SK-N-SH (cell line): ENCODE results near the gene TGOLN2. TPM values are rescaled to one million over a fixed set of nuclear protein-coding genes. Genes with fewer than 3 reads are reported as not detected.

Experiments used
- CTCF ChIA-PET: fragments of 300-600, 350-600 bp; formaldehyde crosslinking; extraction: SDS; loops from one replicate; lab custom pipeline; 2021; lab: Yijun Ruan, JAX
- POLR2A ChIA-PET: fragments of 350-600 bp; sonication (Branson Sonifier 250); formaldehyde crosslinking; extraction: SDS; loops from one replicate; lab custom pipeline; 2020; ENCODE audit warnings: antibody characterized with exemption, inconsistent platforms; lab: Yijun Ruan, JAX
- DNase-seq: peaks from one replicate; pipeline ENCODE4 v3.0.0; 2012
- H2AFZ ChIP-seq: fragments of 200-600 bp; sonication (generic); 2 replicates; pipeline ENCODE4 v1.8.1; 2016; ENCODE audit warnings: antibody characterized with exemption, mild to moderate bottlenecking, low read depth
- H3F3A ChIP-seq: fragments of 200-600 bp; sonication (generic); replicated peaks from 2 replicates; pipeline ENCODE3; 2016; ENCODE audit warnings: antibody characterized with exemption, mild to moderate bottlenecking; ENCODE audit not compliant: insufficient read depth
- H3K27ac ChIP-seq, 2 experiments: fragments of 200-500 bp in 1 of 2; fragments of 200-600 bp in 1 of 2; sonication (Bioruptor generic) in 1 of 2; sonication (generic), shearing (Covaris generic) in 1 of 2; 2 replicates each; pipeline versions ENCODE4 v1.5.1 to v1.6.1; 2014 to 2016; ENCODE audit warnings: low read depth in 2 of 2, inconsistent platforms in 1 of 2, low read length in 1 of 2, mild to moderate bottlenecking in 1 of 2, mixed read lengths in 1 of 2
- H3K27me3 ChIP-seq: fragments of 200-600 bp; sonication (generic), shearing (Covaris generic); 2 replicates; pipeline ENCODE4 v1.6.1; 2016; ENCODE audit warnings: mixed run types; ENCODE audit not compliant: insufficient read depth
- H3K36me3 ChIP-seq, 2 experiments: fragments of 200-500 bp in 1 of 2; fragments of 200-600 bp in 1 of 2; sonication (Bioruptor generic) in 1 of 2; sonication (generic) in 1 of 2; replicated peaks in 1 of 2; 2 replicates each; pipeline versions ENCODE3 to v1.5.1; 2014 to 2016; ENCODE audit warnings: low read length in 1 of 2, mild to moderate bottlenecking in 1 of 2; ENCODE audit not compliant: insufficient read depth in 2 of 2, control insufficient read depth in 1 of 2
- H3K4me1 ChIP-seq, 2 experiments: fragments of 200-500 bp in 1 of 2; fragments of 200-600 bp in 1 of 2; sonication (Bioruptor generic) in 1 of 2; sonication (generic), shearing (Covaris generic) in 1 of 2; 2 replicates each; pipeline versions ENCODE4 v1.5.1 to v1.6.1; 2014 to 2016; ENCODE audit warnings: low read depth in 1 of 2, low read length in 1 of 2, mixed run types in 1 of 2; ENCODE audit not compliant: insufficient read depth in 2 of 2, control insufficient read depth in 1 of 2
- H3K4me2 ChIP-seq: fragments of 200-600 bp; sonication (generic), shearing (Covaris generic); 2 replicates; pipeline ENCODE4 v1.6.1; 2017; ENCODE audit warnings: mixed run types
- H3K4me3 ChIP-seq, 2 experiments: fragments of 200-500 bp in 1 of 2; fragments of 200-600 bp in 1 of 2; sonication (Bioruptor generic) in 1 of 2; sonication (generic), shearing (Covaris generic) in 1 of 2; 2 replicates each; pipeline versions ENCODE4 v1.5.1 to v1.8.1; 2014 to 2016; ENCODE audit warnings: low read depth in 2 of 2, inconsistent platforms in 1 of 2, low read length in 1 of 2, mild to moderate bottlenecking in 1 of 2, mixed read lengths in 1 of 2, moderate library complexity in 1 of 2
- H3K79me2 ChIP-seq: fragments of 200-600 bp; sonication (generic); 2 replicates; pipeline ENCODE4 v1.8.1; 2017; ENCODE audit warnings: mild to moderate bottlenecking; ENCODE audit not compliant: insufficient read depth
- H3K9ac ChIP-seq: fragments of 200-600 bp; sonication (generic); 2 replicates; pipeline ENCODE4 v1.6.1; 2017; ENCODE audit warnings: mixed run types
- H3K9me2 ChIP-seq: fragments of 200-600 bp; sonication (generic); 2 replicates; pipeline ENCODE4 v1.6.1; 2017; ENCODE audit warnings: mixed run types
- H3K9me3 ChIP-seq: fragments of 200-600 bp; sonication (generic); 2 replicates; pipeline ENCODE4 v1.6.1; 2017; ENCODE audit warnings: mixed run types, mild to moderate bottlenecking, moderate library complexity
- H4K20me1 ChIP-seq: fragments of 200-600 bp; sonication (generic); 2 replicates; pipeline ENCODE4 v1.6.1; 2017; ENCODE audit warnings: mild to moderate bottlenecking, mixed run types; ENCODE audit not compliant: insufficient read depth
- CHD2 ChIP-seq: fragments of 150-350 bp; IDR thresholded peaks from 2 replicates; pipeline ENCODE4 v1.6.1; 2018; ENCODE audit warnings: low read length; ENCODE audit not compliant: partially characterized antibody
- CTCF ChIP-seq: fragments of 200-600 bp; sonication (generic); IDR thresholded peaks from 2 replicates; pipeline ENCODE4 v1.6.1; 2017; ENCODE audit warnings: antibody characterized with exemption, mild to moderate bottlenecking, moderate library complexity
- ELF1 ChIP-seq: IDR thresholded peaks from 2 replicates; pipeline ENCODE4 v1.4.0; 2012
- EP300 ChIP-seq, 2 experiments: IDR thresholded peaks; 2 replicates each; pipeline versions ENCODE4 v1.4.0 to v1.6.1; 2012; ENCODE audit warnings: borderline replicate concordance in 1 of 2, low read depth in 1 of 2, low read length in 1 of 2
- FOXJ3 ChIP-seq: sonication (generic); formaldehyde crosslinking; IDR thresholded peaks from 2 replicates; pipeline ENCODE4 v1.5.1; 2020; ENCODE audit warnings: mild to moderate bottlenecking, missing genetic modification reagents
- MEF2A ChIP-seq: IDR thresholded peaks from 2 replicates; pipeline ENCODE4 v1.4.0; 2012; ENCODE audit warnings: low read depth, borderline replicate concordance
- NRF1 ChIP-seq: IDR thresholded peaks from 2 replicates; pipeline ENCODE4 v1.6.1; 2012; ENCODE audit warnings: low read depth, mild to moderate bottlenecking, low read length
- PBX3 ChIP-seq: IDR thresholded peaks from 2 replicates; pipeline ENCODE4; 2012
- POLR2AphosphoS5 ChIP-seq: IDR thresholded peaks from 2 replicates; pipeline ENCODE4 v1.6.1; 2012; ENCODE audit warnings: low read depth, low read length
- RAD21 ChIP-seq: IDR thresholded peaks from 2 replicates; pipeline ENCODE4 v1.6.1; 2012; ENCODE audit warnings: mild to moderate bottlenecking, low read length
- RCOR1 ChIP-seq: fragments of 150-350 bp; IDR thresholded peaks from 2 replicates; pipeline ENCODE4 v1.6.1; 2017; ENCODE audit warnings: antibody characterized with exemption, low read length
- REST ChIP-seq: IDR thresholded peaks from 2 replicates; pipeline ENCODE4 v1.6.1; 2012; ENCODE audit warnings: mild to moderate bottlenecking, low read depth, low read length, moderate library complexity
- RFX5 ChIP-seq: IDR thresholded peaks from 2 replicates; pipeline ENCODE4 v1.6.1; 2012; ENCODE audit warnings: mild to moderate bottlenecking, improper control_type of control experiment, low read length
- SMC3 ChIP-seq: IDR thresholded peaks from 2 replicates; pipeline ENCODE4 v1.6.1; 2012; ENCODE audit warnings: low read depth, low read length, improper control_type of control experiment
- TAF1 ChIP-seq: IDR thresholded peaks from 2 replicates; pipeline ENCODE4 v1.6.1; 2012; ENCODE audit warnings: low read depth, mild to moderate bottlenecking, low read length, moderate library complexity, borderline replicate concordance
- TEAD4 ChIP-seq: IDR thresholded peaks from 2 replicates; pipeline ENCODE4 v1.4.0; 2012; ENCODE audit warnings: mild to moderate bottlenecking, borderline replicate concordance; ENCODE audit not compliant: insufficient read depth
- USF1 ChIP-seq: IDR thresholded peaks from 2 replicates; pipeline ENCODE4 v1.4.0; 2012; ENCODE audit warnings: low read depth, borderline replicate concordance
- USF2 ChIP-seq: fragments of 150-350 bp; IDR thresholded peaks from 2 replicates; pipeline ENCODE4 v1.6.1; 2017; ENCODE audit warnings: antibody characterized with exemption, low read length, low read depth, borderline replicate concordance
- WGBS: methylation state at CpG from one replicate; pipeline ENCODE4 v1.1.6; 2017; ENCODE audit warnings: low lambda C conversion rate; 5-methylcytosine and 5-hydroxymethylcytosine counted together
- polyA plus RNA-seq, 3 experiments: library from polyadenylated mRNA; depleted of rRNA; stranded (reverse); fragments of >200 nt; gene quantifications; 2 replicates each; pipeline ENCODE4 v1.2.3, GENCODE V29; 2012

The TGOLN2 gene
- polyA plus RNA-seq, 1 of the 3 experiments (the other 2 are of a cell fraction): 138 TPM

- no peak for TF ChIP-seq CTCF
- TF ChIP-seq POLR2AphosphoS5: peak; percentile 98
- TF ChIP-seq EP300 (IDR thresholded peaks at IDR 0.05; ENCODE audit: borderline replicate concordance in 1 of 2, low read depth in 1 of 2, low read length in 1 of 2): peak in 1 of 2 experiments; percentile 44; a peak in 1 of 4 replicates
- TF ChIP-seq NRF1: peak; percentile 79
- peak; percentile 68; the same call in 1 of the 2 replicates for TF ChIP-seq RFX5
- peak; percentile 95 for TF ChIP-seq ELF1
- TF ChIP-seq, all 33 proteins: peak for 15
Observed at GRCh38 chr2:85354286-85355072, 26.7 kb upstream of the TGOLN2 start, which contains the start of the genes ELMOD3 and RETSAT (continued).

GRCh38 chr2:85353876-85354285, 26.1 kb upstream of the TGOLN2 start:
- Histone ChIP-seq H3K79me2 (peaks cover 59% of the 10 kb centered on the region), H3K9me3 (no peaks in the 10 kb centered on the region), H3K27ac (peak overlapping the region; percentile 24 to 77; a peak in 3 of 4 replicates), H3K9me2 (no peaks in the 10 kb centered on the region), H3K4me2 (peak overlapping the region; percentile 91), H3K36me3 (peaks cover 14 to 29% of the 10 kb centered on the region in 2 experiments), H3K9ac (peak overlapping the region; percentile 65), H4K20me1 (no peaks in the 10 kb centered on the region), H3K4me3 (peak overlapping the region; percentile 75 to 89), H3K27me3 (no peaks in the 10 kb centered on the region), H3K4me1 (peaks cover 5 to 10% of the 10 kb centered on the region in 2 experiments; a peak in 2 of 4 replicates), H3F3A (no peaks in the 10 kb centered on the region), H2AFZ (peak overlapping the region; percentile 73; the same call in 1 of the 2 replicates)
- 17% methylated on average over 12 of the region's 16 CpGs for WGBS
- ChIA-PET CTCF (interaction anchor here (0.6 to 1.8 kb wide), 5 partner anchors 14 to 65 kb away, joined by 3 to 5 read pairs (median 3); partner anchors contain the start of genes SH2D6 and TGOLN2), POLR2A (interaction anchor here (0.8 to 2.5 kb wide), 9 partner anchors 12 to 258 kb away, joined by 3 to 14 read pairs (median 3); partner anchors contain the start of genes C2orf68, MAT2A, SH2D6 and TGOLN2)
- DNase-seq: peak; percentile 38
- TF ChIP-seq RFX5: no peak
- no peak for TF ChIP-seq RCOR1
- no peak for TF ChIP-seq CTCF
- no peak for TF ChIP-seq FOXJ3 (CRISPR knock-in tag)
- TF ChIP-seq SMC3: no peak
- no peak for TF ChIP-seq PBX3
- TF ChIP-seq USF2: no peak
- no peak for TF ChIP-seq TEAD4
- TF ChIP-seq RAD21: no peak
- TF ChIP-seq NRF1: no peak
- TF ChIP-seq MEF2A: no peak
- TF ChIP-seq TAF1: no peak
- TF ChIP-seq USF1: no peak
- no peak for TF ChIP-seq REST
- no peak for TF ChIP-seq CHD2
